ENCODE data around the gene TEDC1.

DNA sequence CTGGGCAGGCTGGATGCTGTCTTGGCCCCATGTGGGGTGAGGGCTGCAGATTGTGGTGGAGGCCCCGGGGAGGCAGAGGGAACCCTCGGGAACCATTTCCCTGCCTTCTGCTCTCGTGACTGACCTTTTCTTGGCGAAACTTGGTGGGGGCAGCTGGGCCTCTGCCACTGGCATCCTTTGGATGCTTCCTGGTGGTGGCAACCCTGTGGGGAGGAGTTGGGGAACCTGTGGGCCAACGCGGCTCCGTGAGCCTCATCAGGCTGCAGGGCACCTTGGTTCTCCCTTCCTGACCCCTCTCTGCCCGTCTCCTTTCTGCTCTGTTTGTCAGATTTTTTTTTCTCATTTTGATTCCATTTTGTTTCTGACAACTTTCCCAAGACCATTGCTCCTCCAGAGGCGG, 49.8 kb downstream of the TEDC1 start:
- TF ChIP-seq POLR2AphosphoS5 (IDR thresholded peaks at IDR 0.05; ENCODE audit: low read depth, low read length) (no peak), TAF1 (IDR thresholded peaks at IDR 0.05; ENCODE audit: borderline replicate concordance, insufficient read depth, low read length) (no peak), SIN3A (IDR thresholded peaks at IDR 0.05; ENCODE audit: borderline replicate concordance, insufficient read depth, low read length) (no peak)
- TF ChIP-seq, protein P1, sequence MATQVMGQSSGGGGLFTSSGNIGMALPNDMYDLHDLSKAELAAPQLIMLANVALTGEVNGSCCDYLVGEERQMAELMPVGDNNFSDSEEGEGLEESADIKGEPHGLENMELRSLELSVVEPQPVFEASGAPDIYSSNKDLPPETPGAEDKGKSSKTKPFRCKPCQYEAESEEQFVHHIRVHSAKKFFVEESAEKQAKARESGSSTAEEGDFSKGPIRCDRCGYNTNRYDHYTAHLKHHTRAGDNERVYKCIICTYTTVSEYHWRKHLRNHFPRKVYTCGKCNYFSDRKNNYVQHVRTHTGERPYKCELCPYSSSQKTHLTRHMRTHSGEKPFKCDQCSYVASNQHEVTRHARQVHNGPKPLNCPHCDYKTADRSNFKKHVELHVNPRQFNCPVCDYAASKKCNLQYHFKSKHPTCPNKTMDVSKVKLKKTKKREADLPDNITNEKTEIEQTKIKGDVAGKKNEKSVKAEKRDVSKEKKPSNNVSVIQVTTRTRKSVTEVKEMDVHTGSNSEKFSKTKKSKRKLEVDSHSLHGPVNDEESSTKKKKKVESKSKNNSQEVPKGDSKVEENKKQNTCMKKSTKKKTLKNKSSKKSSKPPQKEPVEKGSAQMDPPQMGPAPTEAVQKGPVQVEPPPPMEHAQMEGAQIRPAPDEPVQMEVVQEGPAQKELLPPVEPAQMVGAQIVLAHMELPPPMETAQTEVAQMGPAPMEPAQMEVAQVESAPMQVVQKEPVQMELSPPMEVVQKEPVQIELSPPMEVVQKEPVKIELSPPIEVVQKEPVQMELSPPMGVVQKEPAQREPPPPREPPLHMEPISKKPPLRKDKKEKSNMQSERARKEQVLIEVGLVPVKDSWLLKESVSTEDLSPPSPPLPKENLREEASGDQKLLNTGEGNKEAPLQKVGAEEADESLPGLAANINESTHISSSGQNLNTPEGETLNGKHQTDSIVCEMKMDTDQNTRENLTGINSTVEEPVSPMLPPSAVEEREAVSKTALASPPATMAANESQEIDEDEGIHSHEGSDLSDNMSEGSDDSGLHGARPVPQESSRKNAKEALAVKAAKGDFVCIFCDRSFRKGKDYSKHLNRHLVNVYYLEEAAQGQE (IDR thresholded peaks at IDR 0.05; ENCODE audit: insufficient read depth in 1 of 2, low read depth in 2 of 2, low read length in 2 of 2): no peak
